22Rv1 (cell line): ENCODE results near the gene WDR54.
"Not testable (repeated sequence)": the region's sequence is repeated elsewhere in the genome, so short reads cannot be mapped to it uniquely, and the experiment has no call there.

ENCODE experiments used
- ZFX ChIP-seq: fragments of 450-650 bp; IDR thresholded peaks from 2 replicates; pipeline ENCODE4 v1.6.1; 2017; ENCODE audit warnings: antibody characterized with exemption, borderline replicate concordance
- TF ChIP-seq, protein P1 (sequence below): fragments of 450-650 bp; IDR thresholded peaks from 2 replicates; pipeline ENCODE4 v1.5.1; 2017; ENCODE audit warnings: mild to moderate bottlenecking

DNA sequence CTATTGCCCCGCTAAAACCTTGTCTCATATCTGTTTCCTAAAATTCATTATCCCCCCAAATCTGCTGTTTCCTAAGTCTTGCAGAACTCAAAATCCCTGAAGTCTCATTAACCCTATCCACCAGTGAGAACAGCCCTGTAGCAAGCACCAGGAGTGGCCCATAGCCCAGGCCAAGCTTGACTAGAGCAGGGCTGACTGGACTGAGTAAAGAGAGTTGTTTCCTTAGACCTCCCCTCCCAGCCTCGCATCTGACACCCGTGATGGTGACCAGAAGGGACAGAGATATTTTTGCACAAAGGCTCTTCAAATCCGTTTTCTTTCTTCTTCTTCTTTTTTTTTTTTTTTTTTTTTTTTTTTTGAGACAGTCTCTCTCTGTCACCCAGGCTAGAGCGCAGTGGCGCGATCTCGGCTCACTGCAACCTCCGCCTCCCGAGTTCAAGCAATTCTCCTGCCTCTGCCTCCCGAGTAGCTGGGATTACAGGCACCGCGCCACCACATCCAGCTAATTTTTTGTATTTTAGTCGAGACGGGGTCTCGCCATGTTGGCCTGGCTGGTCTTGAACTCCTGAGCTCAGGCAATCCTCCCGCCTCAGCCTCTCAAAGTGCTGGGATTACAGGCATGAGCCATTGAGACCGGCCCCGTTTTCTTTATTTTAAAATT, 957 bp upstream of the WDR54 start:
- TF ChIP-seq, protein P1, sequence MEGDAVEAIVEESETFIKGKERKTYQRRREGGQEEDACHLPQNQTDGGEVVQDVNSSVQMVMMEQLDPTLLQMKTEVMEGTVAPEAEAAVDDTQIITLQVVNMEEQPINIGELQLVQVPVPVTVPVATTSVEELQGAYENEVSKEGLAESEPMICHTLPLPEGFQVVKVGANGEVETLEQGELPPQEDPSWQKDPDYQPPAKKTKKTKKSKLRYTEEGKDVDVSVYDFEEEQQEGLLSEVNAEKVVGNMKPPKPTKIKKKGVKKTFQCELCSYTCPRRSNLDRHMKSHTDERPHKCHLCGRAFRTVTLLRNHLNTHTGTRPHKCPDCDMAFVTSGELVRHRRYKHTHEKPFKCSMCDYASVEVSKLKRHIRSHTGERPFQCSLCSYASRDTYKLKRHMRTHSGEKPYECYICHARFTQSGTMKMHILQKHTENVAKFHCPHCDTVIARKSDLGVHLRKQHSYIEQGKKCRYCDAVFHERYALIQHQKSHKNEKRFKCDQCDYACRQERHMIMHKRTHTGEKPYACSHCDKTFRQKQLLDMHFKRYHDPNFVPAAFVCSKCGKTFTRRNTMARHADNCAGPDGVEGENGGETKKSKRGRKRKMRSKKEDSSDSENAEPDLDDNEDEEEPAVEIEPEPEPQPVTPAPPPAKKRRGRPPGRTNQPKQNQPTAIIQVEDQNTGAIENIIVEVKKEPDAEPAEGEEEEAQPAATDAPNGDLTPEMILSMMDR, result not testable (repeated sequence)
- TF ChIP-seq ZFX, result not testable (repeated sequence)
